HG03135 (cell line): ENCODE data around the gene NBEAL2.
"Not testable (repeated sequence)": the region's sequence is repeated elsewhere in the genome, so short reads cannot be mapped to it uniquely, and the experiment has no call there.

Experiments
- ATAC-seq: cut with Tn5 transposase; IDR thresholded peaks from one replicate; pipeline ENCODE4 v1.9.1; 2021; ENCODE audit warnings: mild to moderate bottlenecking, moderate library complexity; ENCODE audit not compliant: unreplicated experiment

NBEAL2 gene

GRCh38 chr3:46962990-46963389 lies 16.5 kb upstream of the NBEAL2 start:
- no peak for ATAC-seq

DNA sequence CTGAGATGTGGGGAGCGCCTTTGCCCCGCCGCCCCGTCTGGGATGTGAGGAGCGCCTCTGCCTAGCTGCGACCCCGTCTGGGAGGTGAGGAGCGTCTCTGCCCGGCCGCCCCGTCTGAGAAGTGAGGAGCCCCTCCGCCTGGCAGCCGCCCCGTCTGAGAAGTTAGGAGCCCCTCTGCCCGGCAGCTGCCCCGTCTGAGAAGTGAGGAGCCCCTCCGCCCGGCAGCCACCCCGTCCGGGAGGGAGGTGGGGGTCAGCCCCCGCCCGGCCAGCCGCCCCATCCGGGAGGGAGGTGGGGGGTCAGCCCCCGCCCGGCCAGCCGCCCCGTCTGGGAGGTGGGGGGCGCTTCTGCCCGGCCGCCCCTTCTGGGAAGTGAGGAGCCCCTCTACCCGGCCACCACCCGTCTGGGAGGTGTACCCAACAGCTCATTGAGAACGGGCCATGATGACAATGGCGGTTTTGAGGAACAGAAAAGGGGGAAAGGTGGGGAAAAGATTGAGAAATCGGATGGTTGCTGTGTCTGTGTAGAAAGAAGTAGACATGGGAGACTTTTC lies 15.4 kb upstream of the NBEAL2 start:
- ATAC-seq: not testable (repeated sequence)

GRCh38 chr3:46965151-46965550 lies 14.3 kb upstream of the NBEAL2 start:
- no peak for ATAC-seq

- no peak for ATAC-seq
Measured at GRCh38 chr3:46966811-46967210, 12.7 kb upstream of the NBEAL2 start.

DNA sequence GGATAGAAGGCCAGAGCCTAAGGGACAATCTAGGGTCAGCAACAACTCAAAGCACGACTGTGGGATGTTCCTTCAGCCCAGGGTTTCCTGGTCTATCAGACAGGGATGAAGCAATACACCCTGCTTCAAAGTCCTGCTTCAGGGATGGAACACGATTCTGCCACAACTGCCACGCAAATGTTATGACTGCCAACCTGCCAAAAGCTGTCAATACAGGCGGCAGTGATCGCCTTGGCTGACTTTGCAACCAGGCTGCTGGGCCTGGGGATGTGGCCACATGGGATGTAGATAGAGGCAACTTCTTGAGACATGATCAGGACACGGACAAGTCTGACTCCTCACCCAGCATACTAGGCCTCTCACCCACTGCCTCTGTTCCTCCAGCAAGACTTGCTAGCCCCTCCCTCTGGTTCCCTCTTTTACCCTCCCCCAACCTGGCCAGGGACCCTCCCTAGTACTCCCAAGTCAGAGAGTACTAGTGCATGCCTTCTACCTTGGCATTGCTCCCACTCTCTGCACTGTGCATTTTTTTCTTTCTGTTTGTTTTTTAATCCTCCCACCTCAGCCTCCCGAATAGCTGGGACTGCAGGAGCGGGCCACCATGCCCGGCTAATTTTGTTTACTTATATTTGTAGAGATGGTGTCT lies 10.6 kb upstream of the NBEAL2 start:
- no peak for ATAC-seq

- no peak for ATAC-seq
Measured at GRCh38 chr3:46970391-46971091, 8.9 kb upstream of the NBEAL2 start.

- ATAC-seq: no peak
Measured at GRCh38 chr3:46971151-46971550, 8.3 kb upstream of the NBEAL2 start.

DNA sequence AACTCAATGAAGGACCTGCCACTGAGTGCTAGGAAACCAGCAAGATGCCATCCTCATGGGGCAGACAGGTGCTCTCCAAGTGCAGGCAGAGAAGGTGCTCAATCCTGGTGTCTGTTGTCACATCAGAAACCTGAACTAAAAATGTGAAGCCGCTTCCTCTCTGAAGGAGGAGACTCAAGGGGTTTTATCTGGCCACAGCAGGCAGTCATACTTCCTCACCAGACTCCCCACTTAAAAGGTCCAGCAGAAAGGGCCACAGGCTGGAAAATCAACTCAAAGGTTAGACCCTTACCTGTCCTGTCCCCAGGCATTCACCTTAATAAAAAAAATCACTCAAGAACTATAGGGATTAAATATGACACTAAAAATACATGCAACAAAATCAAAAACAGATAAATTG lies 7.7 kb upstream of the NBEAL2 start:
- no peak for ATAC-seq

DNA sequence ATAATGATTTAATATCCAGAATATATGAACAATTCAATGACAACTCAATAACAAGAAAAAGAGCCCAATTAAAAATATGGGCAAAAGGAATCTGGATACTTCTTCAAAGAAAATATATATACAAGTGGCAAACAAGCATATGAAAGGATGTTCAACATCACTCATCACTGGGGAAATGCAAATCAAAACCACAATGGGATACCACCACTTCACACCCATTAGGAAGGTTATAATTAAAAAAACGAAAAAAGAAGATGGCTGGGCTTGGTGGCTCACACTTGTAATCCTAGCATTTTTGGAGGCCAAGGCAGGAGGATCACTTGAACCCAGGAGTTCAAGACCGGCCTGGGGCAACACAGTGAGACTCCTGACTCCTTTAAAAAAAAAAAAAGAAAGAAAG lies 7.1 kb upstream of the NBEAL2 start:
- ATAC-seq: no peak

DNA sequence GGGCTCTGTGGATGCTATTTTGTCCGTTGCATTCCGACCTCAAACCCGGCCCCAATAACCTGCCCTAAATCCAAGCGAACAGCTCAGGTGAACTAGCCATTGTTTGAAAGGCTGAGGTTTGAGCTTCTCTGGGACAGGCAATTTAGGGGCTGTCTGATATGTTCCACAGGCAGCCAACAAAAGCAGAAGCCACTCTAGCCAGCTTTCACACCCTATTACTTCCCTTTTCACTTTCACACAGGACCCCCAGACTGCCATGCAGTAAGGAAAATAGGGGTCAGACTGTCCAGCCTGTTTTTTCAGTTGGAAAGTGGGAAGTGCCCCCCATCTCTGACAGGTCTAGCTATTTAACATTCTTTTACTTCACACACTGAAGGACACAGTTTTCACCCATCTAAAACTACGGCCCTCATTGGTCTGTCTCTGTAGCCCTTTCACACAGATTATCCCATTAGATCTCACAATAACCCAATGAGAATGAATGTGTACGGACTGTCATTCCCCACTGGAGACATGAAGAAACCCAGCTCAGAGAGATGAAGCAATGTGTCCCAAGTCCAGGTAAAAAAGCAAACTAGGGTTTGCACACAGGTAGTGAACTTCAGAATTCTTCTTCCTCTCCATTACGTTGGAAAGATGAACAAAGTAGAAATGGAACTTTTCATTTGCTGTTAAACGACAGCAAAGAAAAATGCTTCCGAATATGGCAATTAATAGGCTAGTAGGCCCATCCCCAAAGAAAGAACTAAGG lies 4.9 kb upstream of the NBEAL2 start:
- ATAC-seq: no peak

- ATAC-seq: peak; percentile 62
Measured at GRCh38 chr3:46976326-46977190, 2.9 kb upstream of the NBEAL2 start, which contains the start of gene CCDC12. Gene CCDC12, minus strand, starts transcription at chr3:46976745. Its CDS starts 13 bp downstream, at chr3:46976732.

- no peak for ATAC-seq
Measured at GRCh38 chr3:46977811-46978195, 1.7 kb upstream of the NBEAL2 start.

- ATAC-seq: no peak
Measured at GRCh38 chr3:46978381-46978780, 1.1 kb upstream of the NBEAL2 start.

- ATAC-seq: peak; percentile 3
Measured at GRCh38 chr3:46979958-46980497, 562 bp downstream of the NBEAL2 start.

- no peak for ATAC-seq
Measured at GRCh38 chr3:46981932-46982471, 2.5 kb downstream of the NBEAL2 start.

DNA sequence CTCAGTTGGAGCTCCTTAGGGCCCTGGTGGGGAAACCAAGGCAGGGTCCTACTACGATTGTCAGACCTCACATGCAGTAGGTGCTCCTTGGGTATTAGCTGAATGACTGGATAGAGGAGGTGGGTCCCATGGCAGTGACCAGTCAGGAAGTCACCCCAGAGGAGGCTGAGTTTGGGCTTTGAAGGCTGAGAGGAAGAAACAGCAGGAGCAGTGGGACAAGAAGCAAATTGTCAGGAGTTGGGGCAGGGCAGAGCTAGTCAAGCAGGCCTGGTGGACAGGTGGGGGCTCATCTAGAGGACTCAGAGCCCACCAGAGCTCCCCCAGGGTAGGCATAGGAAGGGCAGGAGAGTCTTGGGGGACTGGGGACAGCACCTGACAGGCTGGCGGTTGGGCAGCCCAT lies 3.1 kb downstream of the NBEAL2 start:
- no peak for ATAC-seq

DNA sequence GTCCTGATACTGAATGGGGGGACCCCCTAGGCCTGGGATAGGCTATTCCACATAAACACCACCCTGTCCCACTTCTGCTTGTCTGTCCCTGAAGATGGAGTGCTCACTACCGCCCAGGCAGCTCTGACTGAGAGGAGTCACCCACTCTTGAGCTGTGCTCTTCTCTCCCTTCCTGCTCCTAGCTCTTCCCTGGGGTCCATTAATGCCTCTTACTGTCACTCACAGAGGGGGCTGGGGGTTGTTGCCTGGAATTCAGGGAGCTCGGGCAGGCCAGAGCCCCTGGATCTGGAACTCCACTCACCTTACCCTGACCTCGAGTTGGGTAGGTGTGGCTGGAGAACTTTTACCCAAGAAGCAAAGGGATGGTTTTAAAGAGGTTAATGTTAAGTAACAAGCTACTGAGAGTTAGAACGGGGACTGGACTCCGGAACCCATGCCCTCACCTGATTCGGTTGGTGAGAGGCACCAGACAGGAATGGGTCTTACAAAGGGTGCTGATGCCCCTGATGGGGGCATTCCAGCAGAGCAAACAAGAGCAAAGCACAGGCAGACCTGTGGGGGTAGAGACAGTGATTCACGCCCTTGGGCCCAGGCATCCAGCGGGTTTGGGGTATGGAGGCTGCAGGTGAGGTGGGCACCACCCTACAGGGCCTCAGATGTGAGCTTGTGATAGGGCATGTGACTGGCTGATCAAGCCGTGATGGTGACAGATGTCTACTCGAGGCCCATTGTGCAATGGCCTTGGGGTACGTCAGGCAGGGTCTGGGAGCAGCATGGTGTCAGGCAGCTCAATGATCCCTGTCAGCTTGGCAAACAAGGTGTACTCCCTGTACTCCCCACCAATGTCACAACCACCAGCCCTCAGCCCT lies 5.4 kb downstream of the NBEAL2 start:
- ATAC-seq: no peak

GRCh38 chr3:46985588-46985987 lies 6.1 kb downstream of the NBEAL2 start:
- no peak for ATAC-seq

- ATAC-seq: no peak
Measured at GRCh38 chr3:46986055-46986730, 6.7 kb downstream of the NBEAL2 start.
